Activated CD4-positive, alpha-beta T cell treated with anti-CD3 and anti-CD28 coated beads for 36 hours (primary cell): ENCODE measurements around the gene IWS1. TPM values are rescaled to one million over a fixed set of nuclear protein-coding genes. Genes with fewer than 3 reads are reported as not detected.
"Not testable (repeated sequence)": the region's sequence is repeated elsewhere in the genome, so short reads cannot be mapped to it uniquely, and the experiment has no call there.

ENCODE experiments used
- ATAC-seq: fragments of 200-7000 bp; cut with Tn5 transposase; one replicate; pipeline ENCODE4 v1.10.0; 2021; ENCODE audit warnings: mild to moderate bottlenecking, moderate library complexity
- CTCF ChIA-PET: fragments of 350-600 bp; sonication (Branson Sonifier 250); formaldehyde crosslinking; loops from one replicate; lab custom pipeline; 2021; ENCODE audit warnings: antibody characterized with exemption; lab: Charles Lee
- POLR2A ChIA-PET: fragments of 350-600 bp; sonication (Branson Sonifier 250); formaldehyde crosslinking; loops from one replicate; lab custom pipeline; 2021; ENCODE audit warnings: antibody characterized with exemption, inconsistent platforms; lab: Charles Lee
- DNase-seq: peaks from one replicate; pipeline ENCODE4 v3.0.0-alpha.2; 2020
- H3K27ac Mint-ChIP-seq: one replicate; pipeline ENCODE4 v1.8.0; 2021; ENCODE audit warnings: mixed read lengths
- H3K27me3 Mint-ChIP-seq: one replicate; pipeline ENCODE4 v1.8.0; 2021; ENCODE audit warnings: mixed read lengths
- H3K36me3 Mint-ChIP-seq: one replicate; pipeline ENCODE4 v1.8.0; 2021; ENCODE audit warnings: low read depth, mixed read lengths
- H3K4me1 Mint-ChIP-seq: one replicate; pipeline ENCODE4 v1.8.0; 2021; ENCODE audit warnings: mixed read lengths
- H3K4me3 Mint-ChIP-seq: one replicate; pipeline ENCODE4 v1.8.0; 2021; ENCODE audit warnings: mild to moderate bottlenecking, moderate library complexity, mixed read lengths
- H3K9me3 Mint-ChIP-seq: one replicate; pipeline ENCODE4 v1.8.0; 2021; ENCODE audit warnings: low read depth, mixed read lengths
- intact Hi-C, 2 experiments: fragments of 100-400 bp; cut with DNase I in 1 of 2; cut with micrococcal nuclease in 1 of 2; formaldehyde crosslinking; loops; one replicate each; pipeline versions ENCODE4 v1.14.2 to v1.15.1; 2022 to 2024; cut with DNase I, micrococcal nuclease
- total RNA-seq, 2 experiments: library from RNA; stranded (reverse); gene quantifications; one replicate each; pipeline ENCODE4 v1.2.3, GENCODE V29; 2021

The IWS1 gene
- total RNA-seq, 2 experiments from 2014 or later: 49.5 to 55.0 TPM

DNA sequence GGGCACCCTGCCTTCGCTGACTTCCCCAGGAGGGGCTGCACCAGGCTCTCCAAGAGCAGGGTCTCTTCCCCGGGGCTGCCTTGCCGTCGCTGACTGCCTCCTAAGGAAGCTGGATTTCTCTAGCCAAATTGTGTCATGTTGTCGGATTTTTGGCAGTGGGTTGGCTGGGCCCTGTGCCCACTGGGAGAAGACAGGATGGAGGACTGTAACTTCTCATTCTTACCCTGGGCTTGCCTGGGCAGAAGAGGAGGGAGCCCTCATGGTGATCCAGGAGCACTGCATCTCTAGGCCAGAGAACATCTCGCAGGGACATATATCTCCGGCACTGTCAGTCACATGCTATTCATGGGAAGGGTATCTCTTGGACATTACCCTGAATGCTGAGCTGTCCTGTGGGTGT, 15.5 kb upstream of the IWS1 start:
- no peak overlapping the region for H3K27ac Mint-ChIP-seq
- intact Hi-C loops: no loop called here
- H3K27me3 Mint-ChIP-seq: peaks cover 2% of the 10 kb centered on the region
- no peaks in the 10 kb centered on the region for H3K4me1 Mint-ChIP-seq
- H3K36me3 Mint-ChIP-seq: no peaks in the 10 kb centered on the region
- H3K4me3 Mint-ChIP-seq: no peak overlapping the region
- no peak for DNase-seq
- no peaks in the 10 kb centered on the region for H3K9me3 Mint-ChIP-seq
- ChIA-PET CTCF (no interaction called here), POLR2A (interaction anchor here (0.5 kb wide), 1 partner anchor 566 kb away, joined by 3 read pairs; no protein-coding TSS in a partner anchor)
- ATAC-seq: no peak

DNA sequence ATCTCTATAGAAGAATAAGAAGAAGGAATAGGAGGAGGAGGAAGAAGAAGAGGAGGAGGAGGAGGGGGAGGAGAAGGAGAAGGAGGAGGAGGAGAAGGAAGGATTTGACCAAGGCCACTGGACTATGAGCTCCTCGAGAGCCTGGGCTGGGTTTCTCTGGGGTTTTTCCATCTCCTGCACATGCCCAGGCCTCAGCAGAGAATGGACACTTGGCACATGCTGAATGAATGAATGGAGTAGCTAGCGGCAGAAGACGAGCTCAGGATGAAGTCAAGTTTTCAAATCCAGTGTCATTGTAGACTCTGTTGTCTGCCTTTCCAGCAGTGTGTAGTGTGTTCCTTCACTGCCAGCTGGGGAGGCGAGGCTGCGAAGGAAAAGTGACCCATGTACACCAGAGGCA, 11.4 kb upstream of the IWS1 start:
- ATAC-seq: no peak
- Mint-ChIP-seq H3K9me3 (no peaks in the 10 kb centered on the region), H3K27ac (no peak overlapping the region), H3K36me3 (no peaks in the 10 kb centered on the region), H3K27me3 (no peaks in the 10 kb centered on the region), H3K4me1 (no peaks in the 10 kb centered on the region), H3K4me3 (no peak overlapping the region)
- ChIA-PET POLR2A (no interaction called here), CTCF (interaction anchor here (0.6 to 0.9 kb wide), 4 partner anchors 11 to 45 kb away, joined by 3 to 4 read pairs (median 4); partner anchors contain the start of gene IWS1)
- DNase-seq: no peak
- intact Hi-C loops: no loop called here

DNA sequence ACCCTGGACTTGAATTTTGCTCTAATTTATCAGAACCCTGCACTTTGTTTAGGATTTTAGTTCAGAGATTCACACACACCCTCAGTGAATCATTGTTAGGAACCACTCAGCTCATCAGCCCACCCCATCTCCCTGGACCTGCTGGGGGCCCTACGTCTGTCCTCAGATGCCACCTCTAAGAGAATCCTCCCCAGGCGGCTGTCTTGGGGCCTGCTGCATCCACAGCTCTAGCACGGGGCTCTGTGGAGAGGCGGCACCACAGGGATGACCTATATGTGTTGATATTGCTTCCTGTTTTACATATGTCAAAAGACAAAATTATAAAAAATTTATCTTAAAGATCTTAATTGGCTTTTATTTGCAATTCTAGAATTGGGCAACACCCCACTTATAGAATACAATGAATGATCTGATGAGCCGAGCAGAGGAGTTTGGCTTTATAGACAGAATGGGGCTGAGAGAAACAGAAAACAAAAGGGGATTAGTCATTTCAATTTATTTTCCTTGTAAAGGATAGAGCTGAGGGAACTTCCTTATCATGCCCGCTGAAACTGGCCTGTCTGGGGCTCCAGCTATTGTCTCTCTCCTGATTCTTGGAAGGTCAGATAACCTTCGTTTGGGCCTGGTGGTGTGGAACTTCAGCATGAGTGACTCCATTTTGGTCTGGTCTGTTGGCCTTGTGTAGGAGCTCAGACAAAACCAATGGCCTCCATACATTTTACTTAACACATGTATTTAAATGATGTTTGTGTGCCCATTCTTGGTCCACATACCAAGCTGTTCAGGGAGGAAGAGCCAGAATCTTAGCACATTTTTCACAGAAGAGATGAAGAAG, 10.6 kb upstream of the IWS1 start:
- no peak for ATAC-seq
- intact Hi-C loops: no loop called here
- no peak for DNase-seq
- Mint-ChIP-seq H3K36me3 (no peaks in the 10 kb centered on the region), H3K9me3 (no peaks in the 10 kb centered on the region), H3K27ac (no peak overlapping the region), H3K27me3 (no peaks in the 10 kb centered on the region), H3K4me1 (no peaks in the 10 kb centered on the region), H3K4me3 (no peak overlapping the region)
- CTCF ChIA-PET: interaction anchor here (0.9 kb wide), 1 partner anchor 46 kb away, joined by 4 read pairs; no protein-coding TSS in a partner anchor
- POLR2A ChIA-PET: no interaction called here

DNA sequence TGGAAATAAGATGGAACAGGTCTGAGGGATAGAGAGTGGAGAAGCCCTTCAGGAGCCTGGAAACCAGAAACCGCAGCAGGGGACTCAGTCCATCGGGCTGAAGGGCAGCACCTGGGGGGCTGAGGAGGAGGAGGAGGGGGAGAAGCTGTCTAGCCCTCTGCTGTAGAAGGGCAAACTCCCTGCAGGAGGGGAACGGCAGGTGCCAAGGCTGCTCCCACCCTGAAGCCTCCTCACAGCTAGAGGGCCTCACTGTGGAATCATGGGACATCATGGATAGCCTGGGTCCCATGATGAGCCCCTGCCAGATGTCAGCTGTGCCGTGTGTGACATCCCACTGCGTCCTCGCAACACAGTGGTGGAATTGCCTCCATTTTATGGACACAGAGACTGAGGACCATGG, 9.6 kb upstream of the IWS1 start:
- no peak overlapping the region for H3K27ac Mint-ChIP-seq
- intact Hi-C loops: no loop called here
- no peak overlapping the region for H3K4me3 Mint-ChIP-seq
- H3K9me3 Mint-ChIP-seq: no peaks in the 10 kb centered on the region
- no peaks in the 10 kb centered on the region for H3K27me3 Mint-ChIP-seq
- DNase-seq: no peak
- POLR2A ChIA-PET: no interaction called here
- CTCF ChIA-PET: no interaction called here
- no peak for ATAC-seq
- no peaks in the 10 kb centered on the region for H3K4me1 Mint-ChIP-seq
- H3K36me3 Mint-ChIP-seq: no peaks in the 10 kb centered on the region

DNA sequence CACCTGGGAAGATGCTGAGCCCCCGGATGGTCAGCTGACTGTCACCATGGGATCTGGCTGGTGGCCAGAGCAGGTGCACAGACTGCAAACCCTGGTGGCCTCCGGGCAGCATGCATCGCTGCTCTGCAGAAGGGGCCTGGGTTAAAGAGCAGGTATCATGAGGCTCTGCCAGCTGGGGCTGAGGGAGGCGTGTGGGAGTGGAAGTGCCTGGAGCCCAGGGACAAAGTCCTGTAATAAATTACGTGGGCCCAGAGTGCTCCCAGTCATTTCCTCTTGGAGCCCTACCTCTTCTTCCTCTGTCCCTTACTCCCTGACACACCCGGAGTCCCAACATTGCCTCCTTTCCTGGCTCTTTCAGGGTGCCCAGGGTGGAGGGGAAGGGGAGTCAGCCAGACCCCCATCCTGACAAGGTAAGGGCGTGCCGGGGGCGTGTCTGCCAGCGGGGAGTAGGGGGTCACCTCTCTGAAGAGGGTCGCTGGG, 9.2 kb upstream of the IWS1 start, which contains the start of gene MYO7B:
Gene MYO7B, plus strand, starts transcription at position 262 of the 480 bp plus-strand sequence. CDS start 24,040 bp downstream, outside the sequence.
- H3K9me3 Mint-ChIP-seq: no peaks in the 10 kb centered on the region
- ATAC-seq: no peak
- intact Hi-C loops: no loop called here

GRCh38 chr2:127532296-127532695, 6.0 kb upstream of the IWS1 start:
- H3K9me3 Mint-ChIP-seq: no peaks in the 10 kb centered on the region
- intact Hi-C loops: no loop called here

More for the DNA sequence above, 9.2 kb upstream of the IWS1 start, which contains the start of gene MYO7B:
- CTCF ChIA-PET: no interaction called here
- no peak within 1 kb of the TSS for H3K27ac Mint-ChIP-seq
- no peaks in the 10 kb centered on the region for H3K4me1 Mint-ChIP-seq
- POLR2A ChIA-PET: interaction anchor here (0.7 kb wide), 1 partner anchor 18 kb away, joined by 3 read pairs; no protein-coding TSS in a partner anchor
- no peaks in the 10 kb centered on the region for H3K27me3 Mint-ChIP-seq
- H3K36me3 Mint-ChIP-seq: no peaks in the 10 kb centered on the region
- no peak for DNase-seq
- H3K4me3 Mint-ChIP-seq: no peak within 1 kb of the TSS

GRCh38 chr2:127531221-127531648, 4.9 kb upstream of the IWS1 start:
- ATAC-seq: no peak
- H3K36me3 Mint-ChIP-seq: no peaks in the 10 kb centered on the region
- no peaks in the 10 kb centered on the region for H3K27me3 Mint-ChIP-seq
- H3K4me3 Mint-ChIP-seq: no peak overlapping the region
- ChIA-PET POLR2A (no interaction called here), CTCF (interaction anchor here (0.8 kb wide), 1 partner anchor 30 kb away, joined by 3 read pairs; no protein-coding TSS in a partner anchor)
- H3K4me1 Mint-ChIP-seq: peaks cover 9% of the 10 kb centered on the region
- H3K9me3 Mint-ChIP-seq: no peaks in the 10 kb centered on the region
- intact Hi-C loops: no loop called here
- no peak for DNase-seq
- no peak overlapping the region for H3K27ac Mint-ChIP-seq

More at GRCh38 chr2:127532296-127532695, 6.0 kb upstream of the IWS1 start:
- Mint-ChIP-seq H3K36me3 (no peaks in the 10 kb centered on the region), H3K4me3 (no peak overlapping the region), H3K4me1 (peaks cover 5% of the 10 kb centered on the region), H3K27ac (no peak overlapping the region), H3K27me3 (no peaks in the 10 kb centered on the region)
- ATAC-seq (no peak), DNase-seq (no peak)
- CTCF ChIA-PET: interaction anchor here (0.6 kb wide), 1 partner anchor 23 kb away, joined by 4 read pairs; no protein-coding TSS in a partner anchor
- POLR2A ChIA-PET: no interaction called here

DNA sequence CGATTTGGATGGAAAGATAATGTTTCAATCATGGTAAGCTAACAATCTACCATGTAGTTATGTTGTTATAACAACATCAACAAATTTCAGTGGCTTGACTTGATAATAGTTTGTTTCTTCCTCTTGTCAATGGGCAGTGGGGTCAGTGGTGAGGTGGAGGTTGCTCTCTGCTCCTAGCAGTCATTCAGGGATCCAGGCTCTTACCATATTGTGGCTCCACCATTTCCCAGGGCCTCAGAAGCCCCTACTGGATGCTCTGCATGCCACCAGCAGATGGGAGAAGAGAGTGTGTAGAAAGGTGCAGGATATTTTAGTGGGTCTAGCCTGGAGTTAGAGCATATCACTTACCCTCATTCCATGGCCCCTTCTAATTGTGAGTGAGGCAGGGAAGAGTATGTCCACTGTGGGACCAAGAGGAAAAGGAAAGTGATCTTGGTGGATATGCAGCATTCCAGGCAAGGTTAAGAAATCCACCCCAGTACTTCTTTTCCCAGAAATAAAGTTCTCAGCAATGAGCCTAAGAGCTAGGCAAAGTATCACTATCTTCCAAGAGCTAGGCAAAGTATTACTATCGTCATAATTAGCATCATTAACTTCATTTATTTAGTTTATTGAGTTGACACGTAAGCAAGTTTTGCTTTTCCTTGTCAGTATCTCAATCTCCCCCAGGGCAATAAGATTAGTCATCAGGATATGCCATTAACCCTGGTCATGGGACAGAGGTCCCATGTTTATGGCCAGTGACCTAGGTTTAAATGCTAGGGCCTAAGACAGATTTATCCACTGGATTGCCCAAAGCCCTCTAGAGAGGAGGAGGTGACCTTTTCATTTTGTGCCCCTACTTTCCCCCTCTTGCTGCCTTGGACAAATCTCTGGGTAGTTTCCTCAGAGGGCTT, 4.2 kb upstream of the IWS1 start:
- no peak overlapping the region for H3K27ac Mint-ChIP-seq
- no peaks in the 10 kb centered on the region for H3K36me3 Mint-ChIP-seq
- POLR2A ChIA-PET: no interaction called here
- no peak for ATAC-seq
- H3K4me1 Mint-ChIP-seq: peaks cover 9% of the 10 kb centered on the region
- CTCF ChIA-PET: interaction anchor here (0.8 to 1.3 kb wide), 2 partner anchors 9 to 30 kb away, joined by 3 read pairs; no protein-coding TSS in a partner anchor
- H3K9me3 Mint-ChIP-seq: no peaks in the 10 kb centered on the region
- H3K27me3 Mint-ChIP-seq: no peaks in the 10 kb centered on the region
- no peak for DNase-seq
- intact Hi-C loops: no loop called here
- no peak overlapping the region for H3K4me3 Mint-ChIP-seq

- H3K36me3 Mint-ChIP-seq, DNase-seq, H3K9me3 Mint-ChIP-seq, ATAC-seq, POLR2A ChIA-PET, H3K4me3 Mint-ChIP-seq, H3K27ac Mint-ChIP-seq, H3K27me3 Mint-ChIP-seq: not testable (repeated sequence)
- peaks cover 11% of the 10 kb centered on the region for H3K4me1 Mint-ChIP-seq
- intact Hi-C loops: loop anchor here (5.0 to 10.0 kb wide), 5 partner anchors 118 to 872 kb away; partner anchors contain the start of genes AMMECR1L (in 1 of the 2), GPR17 (in 1 of the 2) and GYPC (in 1 of the 2)
- CTCF ChIA-PET: interaction anchor here (1.3 kb wide), 1 partner anchor 10 kb away, joined by 3 read pairs; no protein-coding TSS in a partner anchor
These were observed 3.1 kb upstream of the IWS1 start for GRCh38 chr2:127529416-127529815.

GRCh38 chr2:127528487-127528886, 2.2 kb upstream of the IWS1 start:
- H3K27me3 Mint-ChIP-seq: no peaks in the 10 kb centered on the region
- ATAC-seq (no peak), DNase-seq (no peak)
- intact Hi-C loops: loop anchor here (5.0 to 10.0 kb wide), 5 partner anchors 119 to 871 kb away; partner anchors contain the start of genes AMMECR1L (in 1 of the 2), GPR17 (in 1 of the 2) and GYPC (in 1 of the 2)
- peaks cover 18% of the 10 kb centered on the region for H3K4me1 Mint-ChIP-seq
- no peak overlapping the region for H3K4me3 Mint-ChIP-seq
- peaks cover 5% of the 10 kb centered on the region for H3K36me3 Mint-ChIP-seq
- POLR2A ChIA-PET: no interaction called here
- no peaks in the 10 kb centered on the region for H3K9me3 Mint-ChIP-seq
- CTCF ChIA-PET: interaction anchor here (0.7 to 1.4 kb wide), 3 partner anchors 10 to 224 kb away, joined by 3 read pairs; no protein-coding TSS in a partner anchor
- no peak overlapping the region for H3K27ac Mint-ChIP-seq
